ENCODE data around the gene LAMB3.

The LAMB3 gene

GRCh38 chr1:209621741-209622655 lies 30.2 kb downstream of the LAMB3 start:
- TF ChIP-seq GATA2 (IDR thresholded peaks at IDR 0.05; ENCODE audit: low read depth, low read length) (no peak), GATA3 (IDR thresholded peaks at IDR 0.05; ENCODE audit: low read depth, low read length) (no peak)

GRCh38 chr1:209621286-209621685 lies 30.9 kb downstream of the LAMB3 start:
- TF ChIP-seq GATA3 (IDR thresholded peaks at IDR 0.05; ENCODE audit: low read depth, low read length) (no peak), GATA2 (IDR thresholded peaks at IDR 0.05; ENCODE audit: low read depth, low read length) (no peak)

GRCh38 chr1:209620487-209620884 lies 31.7 kb downstream of the LAMB3 start:
- TF ChIP-seq GATA3 (IDR thresholded peaks at IDR 0.05; ENCODE audit: low read depth, low read length) (no peak), GATA2 (IDR thresholded peaks at IDR 0.05; ENCODE audit: low read depth, low read length) (no peak)

- no peak for TF ChIP-seq GATA2 (IDR thresholded peaks at IDR 0.05; ENCODE audit: low read depth, low read length)
- no peak for TF ChIP-seq GATA3 (IDR thresholded peaks at IDR 0.05; ENCODE audit: low read depth, low read length)
Measured at GRCh38 chr1:209619696-209620486, 32.3 kb downstream of the LAMB3 start.

- TF ChIP-seq GATA3 (IDR thresholded peaks at IDR 0.05; ENCODE audit: low read depth, low read length) (no peak), GATA2 (IDR thresholded peaks at IDR 0.05; ENCODE audit: low read depth, low read length) (no peak)
Measured at GRCh38 chr1:209618756-209619420, 33.3 kb downstream of the LAMB3 start.

- TF ChIP-seq GATA3 (IDR thresholded peaks at IDR 0.05; ENCODE audit: low read depth, low read length) (no peak), GATA2 (IDR thresholded peaks at IDR 0.05; ENCODE audit: low read depth, low read length) (no peak)
Measured at GRCh38 chr1:209618291-209618690, 33.9 kb downstream of the LAMB3 start.

GRCh38 chr1:209617755-209618154 lies 34.5 kb downstream of the LAMB3 start:
- TF ChIP-seq GATA2 (IDR thresholded peaks at IDR 0.05; ENCODE audit: low read depth, low read length): no peak
- no peak for TF ChIP-seq GATA3 (IDR thresholded peaks at IDR 0.05; ENCODE audit: low read depth, low read length)

GRCh38 chr1:209617047-209617673 lies 35.1 kb downstream of the LAMB3 start:
- TF ChIP-seq GATA2 (IDR thresholded peaks at IDR 0.05; ENCODE audit: low read depth, low read length) (no peak), GATA3 (IDR thresholded peaks at IDR 0.05; ENCODE audit: low read depth, low read length) (no peak)

GRCh38 chr1:209616366-209617046 lies 35.7 kb downstream of the LAMB3 start:
- TF ChIP-seq GATA3 (IDR thresholded peaks at IDR 0.05; ENCODE audit: low read depth, low read length) (no peak), GATA2 (IDR thresholded peaks at IDR 0.05; ENCODE audit: low read depth, low read length) (no peak)

GRCh38 chr1:209614906-209615305 lies 37.3 kb downstream of the LAMB3 start:
- TF ChIP-seq GATA2 (IDR thresholded peaks at IDR 0.05; ENCODE audit: low read depth, low read length) (no peak), GATA3 (IDR thresholded peaks at IDR 0.05; ENCODE audit: low read depth, low read length) (no peak)

GRCh38 chr1:209614151-209614420 lies 38.1 kb downstream of the LAMB3 start:
- no peak for TF ChIP-seq GATA3 (IDR thresholded peaks at IDR 0.05; ENCODE audit: low read depth, low read length)
- no peak for TF ChIP-seq GATA2 (IDR thresholded peaks at IDR 0.05; ENCODE audit: low read depth, low read length)

GRCh38 chr1:209613400-209614150 lies 38.6 kb downstream of the LAMB3 start:
- TF ChIP-seq GATA3 (IDR thresholded peaks at IDR 0.05; ENCODE audit: low read depth, low read length): no peak
- no peak for TF ChIP-seq GATA2 (IDR thresholded peaks at IDR 0.05; ENCODE audit: low read depth, low read length)

All from SH-SY5Y (cell line).